ENCODE data around the gene EMILIN3.

EMILIN3 gene

GRCh38 chr20:41362748-41363140 is 3.9 kb downstream of the EMILIN3 start:
- no peak for DNase-seq

- DNase-seq, result no peak
These were observed 4.6 kb downstream of the EMILIN3 start for GRCh38 chr20:41361757-41362747.

GRCh38 chr20:41360831-41361756 is 5.5 kb downstream of the EMILIN3 start:
- DNase-seq, result no peak

- DNase-seq, result no peak
These were observed 7.0 kb downstream of the EMILIN3 start for GRCh38 chr20:41359541-41360011.

GRCh38 chr20:41358717-41359116 is 7.9 kb downstream of the EMILIN3 start:
- DNase-seq, result no peak

- no peak for DNase-seq
These were observed 8.4 kb downstream of the EMILIN3 start for GRCh38 chr20:41358230-41358629.

- DNase-seq, result no peak
These were observed 9.0 kb downstream of the EMILIN3 start for GRCh38 chr20:41357424-41358163.

GRCh38 chr20:41356951-41357350 is 9.7 kb downstream of the EMILIN3 start:
- DNase-seq, result no peak

GRCh38 chr20:41355598-41356203 is 10.9 kb downstream of the EMILIN3 start:
- no peak for DNase-seq

GRCh38 chr20:41355192-41355591 is 11.4 kb downstream of the EMILIN3 start:
- no peak for DNase-seq

GRCh38 chr20:41353530-41353929 is 13.1 kb downstream of the EMILIN3 start:
- no peak for DNase-seq

- DNase-seq, result no peak
These were observed 14.0 kb downstream of the EMILIN3 start for GRCh38 chr20:41352666-41353065.

GRCh38 chr20:41352106-41352505 is 14.5 kb downstream of the EMILIN3 start:
- no peak for DNase-seq

- DNase-seq, result no peak
These were observed 16.1 kb downstream of the EMILIN3 start for GRCh38 chr20:41350408-41350962.

GRCh38 chr20:41349943-41350342 is 16.7 kb downstream of the EMILIN3 start:
- DNase-seq, result no peak

GRCh38 chr20:41349266-41349665 is 17.4 kb downstream of the EMILIN3 start:
- no peak for DNase-seq

- DNase-seq, result no peak
These were observed 18.0 kb downstream of the EMILIN3 start for GRCh38 chr20:41348430-41349172.

- DNase-seq, result no peak
These were observed 18.8 kb downstream of the EMILIN3 start for GRCh38 chr20:41347523-41348429.

GRCh38 chr20:41345729-41346067 is 20.9 kb downstream of the EMILIN3 start:
- DNase-seq, result no peak

Data from activated CD4-positive, alpha-beta T cell treated with anti-CD3 and anti-CD28 coated beads, Interleukin-2, amount 50 U/mL, for 4 hours (primary cell).